GM12872 (cell line): ENCODE data around the gene HOXA10.
A peak's percentile ranks its signal among the peaks of the same experiment; 100 is the strongest.

ENCODE experiments used
- TF ChIP-seq, protein P1 (sequence below): IDR thresholded peaks from 3 replicates; pipeline ENCODE4 v1.5.1; 2011; ENCODE audit warnings: low read depth, mild to moderate bottlenecking, low read length, moderate library complexity; ENCODE audit not compliant: insufficient read depth

Gene HOXA10

DNA sequence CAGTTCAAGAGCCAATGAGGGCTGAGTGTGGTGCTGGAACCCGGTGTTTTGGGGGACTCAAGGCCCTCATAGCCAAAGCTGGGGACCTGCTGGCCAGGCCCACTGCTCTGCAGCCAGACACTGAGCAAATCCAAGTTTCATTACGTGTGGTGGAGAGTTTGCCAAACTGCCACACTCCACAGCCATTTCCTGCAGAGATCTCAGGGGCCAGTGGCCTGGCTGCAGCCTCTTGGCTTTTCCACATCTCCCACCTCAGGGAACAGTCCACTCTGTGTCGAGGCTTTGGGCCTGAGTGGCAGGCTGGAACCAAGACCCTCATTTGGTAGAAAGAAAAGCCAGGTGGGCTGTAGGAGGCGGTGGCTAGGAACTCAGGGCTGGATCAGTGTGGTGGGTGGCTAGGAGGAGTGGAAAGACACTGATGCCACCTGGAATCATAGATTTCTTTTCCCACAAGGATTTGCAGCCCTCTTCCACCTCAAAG, 7.7 kb upstream of the HOXA10 start:
- TF ChIP-seq, protein P1, sequence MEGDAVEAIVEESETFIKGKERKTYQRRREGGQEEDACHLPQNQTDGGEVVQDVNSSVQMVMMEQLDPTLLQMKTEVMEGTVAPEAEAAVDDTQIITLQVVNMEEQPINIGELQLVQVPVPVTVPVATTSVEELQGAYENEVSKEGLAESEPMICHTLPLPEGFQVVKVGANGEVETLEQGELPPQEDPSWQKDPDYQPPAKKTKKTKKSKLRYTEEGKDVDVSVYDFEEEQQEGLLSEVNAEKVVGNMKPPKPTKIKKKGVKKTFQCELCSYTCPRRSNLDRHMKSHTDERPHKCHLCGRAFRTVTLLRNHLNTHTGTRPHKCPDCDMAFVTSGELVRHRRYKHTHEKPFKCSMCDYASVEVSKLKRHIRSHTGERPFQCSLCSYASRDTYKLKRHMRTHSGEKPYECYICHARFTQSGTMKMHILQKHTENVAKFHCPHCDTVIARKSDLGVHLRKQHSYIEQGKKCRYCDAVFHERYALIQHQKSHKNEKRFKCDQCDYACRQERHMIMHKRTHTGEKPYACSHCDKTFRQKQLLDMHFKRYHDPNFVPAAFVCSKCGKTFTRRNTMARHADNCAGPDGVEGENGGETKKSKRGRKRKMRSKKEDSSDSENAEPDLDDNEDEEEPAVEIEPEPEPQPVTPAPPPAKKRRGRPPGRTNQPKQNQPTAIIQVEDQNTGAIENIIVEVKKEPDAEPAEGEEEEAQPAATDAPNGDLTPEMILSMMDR: no peak

DNA sequence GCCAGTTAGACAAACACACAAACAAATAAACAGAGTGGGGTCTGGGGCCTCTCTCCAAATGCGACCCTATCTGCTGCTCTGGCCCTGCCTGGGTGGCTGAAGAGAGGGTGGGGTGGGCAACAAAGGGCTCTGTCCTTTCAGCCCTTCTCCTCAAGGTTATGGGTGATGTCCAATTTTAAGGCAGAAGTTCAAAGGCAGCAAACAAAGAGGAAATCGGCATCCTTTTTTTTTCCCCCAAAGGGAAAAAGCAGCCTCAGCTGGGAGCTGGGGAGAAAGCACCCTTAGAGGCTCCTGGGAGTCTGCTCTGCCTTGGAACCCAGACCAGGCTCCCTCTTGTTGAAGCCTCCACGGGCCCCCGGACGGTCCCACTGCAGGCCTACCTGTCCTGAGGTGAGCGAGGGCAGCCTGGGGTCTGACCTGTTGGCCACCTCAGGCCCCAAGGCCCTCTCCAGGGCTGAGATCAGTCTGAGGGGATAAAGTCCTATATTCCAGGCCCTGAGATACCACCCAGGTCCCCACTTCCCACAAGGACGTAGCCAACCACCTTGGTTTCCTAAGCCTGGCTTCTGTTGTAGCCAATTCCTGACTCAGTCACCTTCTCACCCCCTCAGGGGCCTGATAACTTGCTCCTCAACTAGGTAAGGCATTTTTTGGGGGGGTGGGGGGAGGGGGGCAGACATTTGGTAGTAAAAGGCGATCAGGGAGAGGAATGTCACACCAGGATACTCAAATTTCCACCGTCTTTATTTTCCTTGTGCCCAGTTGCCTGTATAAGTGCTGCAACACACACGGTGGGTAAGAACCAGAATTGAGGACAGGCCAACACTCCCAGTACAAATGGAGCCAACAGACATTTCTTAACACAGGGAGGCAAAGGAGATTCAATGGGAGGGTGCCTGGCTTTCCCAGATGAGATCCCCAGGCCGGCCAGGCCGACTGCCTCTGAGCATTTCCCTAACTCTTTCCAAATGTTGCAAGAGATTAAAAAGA, 6.6 kb upstream of the HOXA10 start:
- TF ChIP-seq, protein P1: no peak

DNA sequence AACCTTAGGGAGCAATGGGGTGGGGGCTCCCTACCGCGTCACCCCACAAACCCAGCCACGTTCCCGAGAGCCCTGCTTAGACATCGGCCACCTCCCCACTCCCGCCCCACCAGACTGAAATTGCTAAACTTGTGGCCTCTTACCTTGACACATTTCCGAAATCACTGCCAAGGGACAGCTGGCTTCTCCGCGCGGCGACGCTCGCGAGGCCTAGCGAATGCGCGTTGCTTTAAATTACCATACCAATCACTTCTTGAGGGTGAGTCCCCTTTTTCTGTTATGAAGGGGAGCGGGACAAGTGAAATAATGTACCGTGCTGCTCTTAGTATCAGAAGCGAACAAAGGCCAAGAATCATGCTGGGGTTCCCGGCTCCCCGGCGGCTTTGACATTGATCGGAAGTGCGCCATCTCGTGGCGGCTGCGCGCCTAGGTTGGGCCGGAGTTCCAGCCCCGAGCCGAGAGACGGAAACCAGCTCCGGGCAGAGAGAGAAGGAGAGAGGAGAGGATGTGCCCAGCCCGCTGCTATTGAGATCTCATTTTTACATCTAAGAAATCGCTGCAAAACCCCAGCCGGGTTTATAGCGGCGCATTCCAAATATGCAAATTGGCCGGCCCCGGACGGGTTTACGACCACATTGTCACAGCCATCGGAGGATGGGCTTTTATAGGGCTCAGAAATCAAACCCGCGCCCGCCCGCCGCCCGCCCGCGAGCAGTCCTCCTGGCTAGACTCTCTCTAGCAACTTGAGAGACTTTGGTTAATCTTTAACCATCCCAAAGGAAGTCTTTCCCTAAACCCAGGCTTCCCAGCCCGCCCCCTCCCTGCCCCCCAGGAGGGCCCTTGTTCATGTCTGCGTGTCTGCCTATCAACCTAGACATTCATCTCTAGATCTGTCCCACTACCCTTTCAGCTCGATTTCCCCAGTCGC, 5.6 kb upstream of the HOXA10 start:
- TF ChIP-seq, protein P1: peak; percentile 67

DNA sequence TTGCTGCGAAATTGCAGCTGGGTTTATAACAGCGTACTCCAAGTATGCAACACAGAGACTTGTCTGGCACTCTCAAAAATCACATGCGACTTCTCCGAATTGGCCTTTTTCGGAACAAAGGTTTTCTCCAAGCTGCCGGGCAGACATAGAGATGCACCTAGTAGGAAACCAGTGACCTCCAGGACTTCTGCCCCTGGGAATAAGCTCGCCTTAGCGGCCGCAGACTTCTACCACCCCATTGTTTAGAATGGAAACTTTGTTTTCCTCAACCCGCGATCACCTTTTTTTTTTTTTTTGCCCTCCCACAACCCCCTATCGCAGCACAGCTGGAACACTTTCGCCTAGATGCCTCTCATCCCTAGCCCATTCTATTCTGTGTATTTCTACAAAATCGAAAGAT, 4.9 kb upstream of the HOXA10 start:
- TF ChIP-seq, protein P1: no peak

DNA sequence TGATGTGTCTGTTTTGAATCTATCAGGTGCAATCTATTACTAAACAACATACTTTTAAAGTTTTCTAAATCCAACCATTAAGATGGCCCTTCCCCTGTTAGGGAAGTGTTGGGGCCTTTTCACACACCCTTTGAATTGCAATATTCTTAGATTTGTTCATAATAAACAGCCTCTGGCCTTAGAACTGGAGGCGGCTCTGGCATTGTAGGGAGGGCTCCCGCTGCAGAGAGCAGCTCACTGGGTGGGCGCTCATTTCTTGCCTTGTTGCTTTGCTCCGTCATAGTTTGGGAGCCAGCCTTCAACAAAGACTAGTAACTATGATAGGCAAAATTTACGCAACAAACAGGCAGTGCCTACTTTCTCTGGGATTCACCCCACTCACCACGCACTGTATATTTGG, 4.2 kb upstream of the HOXA10 start:
- TF ChIP-seq, protein P1: no peak

DNA sequence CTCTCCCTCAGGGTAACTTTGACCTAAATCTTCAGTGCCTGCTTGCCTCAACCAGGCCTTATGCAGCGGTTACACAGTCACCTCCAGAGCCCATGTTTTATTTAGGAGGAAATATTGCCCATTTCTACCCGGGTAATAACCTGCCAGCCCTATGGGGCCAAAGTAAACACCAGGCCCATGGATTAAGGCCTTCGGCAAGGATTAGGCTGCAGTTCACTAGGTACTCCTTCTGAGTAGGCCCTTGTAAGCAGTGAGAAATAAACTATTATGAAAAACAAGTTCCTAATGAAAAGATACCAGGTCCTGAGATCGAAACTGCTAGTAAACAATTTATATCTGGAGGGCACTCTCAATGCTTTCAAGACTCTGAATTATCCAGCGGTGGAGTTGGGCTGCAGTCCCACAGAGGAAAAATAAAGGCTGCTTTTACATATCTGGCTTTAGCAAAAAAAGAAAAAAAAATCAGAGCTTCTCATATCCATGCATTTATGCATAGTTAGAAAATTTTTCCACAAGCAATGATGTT, 3.7 kb upstream of the HOXA10 start:
- TF ChIP-seq, protein P1: no peak
